GM12878 (cell line): Measurements from ENCODE around the gene HUNK. TPM values are rescaled to one million over a fixed set of nuclear protein-coding genes. Genes with fewer than 3 reads are reported as not detected.

ENCODE experiments used
- ATAC-seq: fragments of 200-7000 bp; cut with Tn5 transposase; 3 replicates; pipeline ENCODE4 v1.9.1; 2020; ENCODE audit warnings: mild to moderate bottlenecking, moderate library complexity
- BruUV-seq: library from RNA; stranded (reverse); fragments of 400-500 nt; replicated peaks from 2 replicates; lab custom pipeline; 2021; lab: Mats Ljungman, UMichigan
- CTCF ChIA-PET: fragments of 300-600 bp; sonication (Branson Sonifier 250); formaldehyde crosslinking; extraction: SDS; loops from one replicate; lab custom pipeline; 2021; ENCODE audit warnings: inconsistent platforms; lab: Yijun Ruan, JAX
- POLR2A ChIA-PET: fragments of 350-600 bp; formaldehyde crosslinking; extraction: SDS; loops from one replicate; lab custom pipeline; 2021; ENCODE audit warnings: inconsistent platforms; lab: Charles Lee
- RAD21 ChIA-PET: fragments of 300-600 bp; sonication (Branson Sonifier 250); formaldehyde crosslinking; loops from one replicate; lab custom pipeline; 2023; ENCODE audit warnings: antibody characterized with exemption; ENCODE audit not compliant: unreplicated experiment; lab: Charles Lee
- SMC1A ChIA-PET: fragments of 300-600 bp; sonication (Branson Sonifier 250); formaldehyde crosslinking; loops from one replicate; lab custom pipeline; 2023; ENCODE audit not compliant: unreplicated experiment, uncharacterized antibody; lab: Charles Lee
- DNase-seq: peaks from one replicate; pipeline ENCODE4 v3.0.0-alpha.2; 2011; ENCODE audit warnings: low read depth, low spot score
- FAIRE-seq: peaks from 3 replicates; lab custom pipeline; 2011; peaks lifted over from hg19 to GRCh38; lab: Jason Lieb, UNC
- H2AFZ ChIP-seq: 2 replicates; pipeline ENCODE4 v1.6.0; 2011; ENCODE audit warnings: low read depth, low read length, control low read depth; ENCODE audit not compliant: control insufficient read depth
- H3K27ac ChIP-seq: 2 replicates; pipeline ENCODE4 v1.5.1; 2011; ENCODE audit warnings: control low read depth; ENCODE audit not compliant: control insufficient read depth, insufficient read depth
- H3K27me3 ChIP-seq, 2 experiments: replicated peaks in 1 of 2; 2 replicates each; pipeline versions ENCODE4 v1.6.0 to v1.6.1; 2011; ENCODE audit warnings: low read length in 1 of 2; ENCODE audit not compliant: control insufficient read depth in 2 of 2, insufficient read depth in 2 of 2
- H3K36me3 ChIP-seq, 2 experiments: 2 replicates each; pipeline ENCODE4 v1.5.1; 2011; ENCODE audit warnings: low read length in 1 of 2; ENCODE audit not compliant: control insufficient read depth in 2 of 2, insufficient read depth in 2 of 2
- H3K4me1 ChIP-seq: 2 replicates; pipeline ENCODE4 v1.6.1; 2011; ENCODE audit warnings: mild to moderate bottlenecking, low read length, moderate library complexity, mixed read lengths; ENCODE audit not compliant: control insufficient read depth, insufficient read depth
- H3K4me2 ChIP-seq: 2 replicates; pipeline ENCODE4 v1.6.0; 2011; ENCODE audit warnings: control low read depth; ENCODE audit not compliant: control insufficient read depth, insufficient read depth
- H3K4me3 ChIP-seq: fragments of 200-600 bp; sonication (generic); 2 replicates; pipeline ENCODE4 v1.5.1; 2016
- H3K79me2 ChIP-seq: 2 replicates; pipeline ENCODE4 v1.6.0; 2011; ENCODE audit warnings: low read length; ENCODE audit not compliant: control insufficient read depth, insufficient read depth
- H3K9ac ChIP-seq: 2 replicates; pipeline ENCODE4 v1.8.0; 2011; ENCODE audit warnings: low read length, control low read depth, mixed read lengths; ENCODE audit not compliant: control insufficient read depth, insufficient read depth
- H3K9me3 ChIP-seq: replicated peaks from 3 replicates; pipeline ENCODE4 v1.5.1; 2011; ENCODE audit warnings: mild to moderate bottlenecking, low read length; ENCODE audit not compliant: control insufficient read depth, insufficient read depth
- H4K20me1 ChIP-seq: 2 replicates; pipeline ENCODE4 v1.6.0; 2011; ENCODE audit not compliant: control insufficient read depth, insufficient read depth
- CBX3 ChIP-seq: fragments of 200-600 bp; sonication (generic); IDR thresholded peaks from 2 replicates; pipeline ENCODE4 v1.6.1; 2016; ENCODE audit warnings: low read depth, borderline replicate concordance
- CEBPZ ChIP-seq: fragments of 150-350 bp; IDR thresholded peaks from 2 replicates; pipeline ENCODE4 v1.6.1; 2016; ENCODE audit warnings: low read depth, low read length
- GATAD2B ChIP-seq: fragments of 450-650 bp; conservative IDR thresholded peaks from 2 replicates; pipeline ENCODE4 v1.6.1; 2017; ENCODE audit warnings: low read depth, mild to moderate bottlenecking, moderate library complexity
- HDAC2 ChIP-seq: fragments of 200-600 bp; sonication (generic); IDR thresholded peaks from 2 replicates; pipeline ENCODE4 v1.6.1; 2017
- HDAC6 ChIP-seq: fragments of 200-600 bp; sonication (generic); IDR thresholded peaks from one replicate; pipeline ENCODE4 v1.8.0; 2017; ENCODE audit warnings: antibody characterized with exemption; ENCODE audit not compliant: unreplicated experiment
- STAT1 ChIP-seq: fragments of 450-650 bp; conservative IDR thresholded peaks from 2 replicates; pipeline ENCODE4 v1.6.1; 2014; ENCODE audit warnings: antibody characterized with exemption, mild to moderate bottlenecking
- WGBS: methylation state at CpG from one replicate; pipeline ENCODE4 v1.1.6; 2016; ENCODE audit warnings: low lambda C conversion rate; ENCODE audit not compliant: insufficient replicate concordance, insufficient coverage; ENCODE audit errors: missing lambda C conversion rate; 5-methylcytosine and 5-hydroxymethylcytosine counted together
- in situ Hi-C: fragments of 300-500 bp; cut with MboI; formaldehyde crosslinking; loops from 9 replicates; pipeline ENCODE4 v1.14.3; 2018; ENCODE audit warnings: mixed read lengths
- intact Hi-C: fragments of 100-400 bp; cut with micrococcal nuclease; formaldehyde crosslinking; loops from one replicate; pipeline ENCODE4 v1.14.2; 2022; ENCODE audit not compliant: unreplicated experiment
- polyA plus RNA-seq, 11 experiments: library from polyadenylated mRNA; depleted of rRNA in 4 of 11; unstranded in 6 of 11; stranded (reverse) in 5 of 11; fragments of >200 nt; fragmentation: Nextera tagmentation in 4 of 11; fragmentation: Illumina TruSeq in 1 of 11; extraction: Ambion mirVana in 4 of 11; extraction: Trizol in 1 of 11; gene quantifications; 1 replicate in 1 of 11; 2 replicates in 10 of 11; pipeline versions ENCODE4 v1.2.1 to v1.2.3, GENCODE V29; 2011 to 2016; ENCODE audit warnings: inconsistent platforms in 2 of 11, missing spikeins in 2 of 11, low read depth in 1 of 11
- total RNA-seq, 4 experiments: library from RNA; depleted of rRNA in 3 of 4; stranded (reverse); fragments of >200 nt in 3 of 4; fragmentation: Illumina TruSeq in 1 of 4; extraction: Trizol in 1 of 4; gene quantifications; 2 replicates each; pipeline versions ENCODE4 v1.2.1 to v1.2.3, GENCODE V29; 2013 to 2021
- TF ChIP-seq, protein P1 (sequence below): fragments of 450-650 bp; IDR thresholded peaks from 2 replicates; pipeline ENCODE4 v1.6.1; 2018; ENCODE audit warnings: borderline replicate concordance, mild to moderate bottlenecking; ENCODE audit not compliant: partially characterized antibody

The HUNK gene
- total and polyA plus RNA-seq, 10 of the 15 experiments (the other 5 are each of a cell fraction or from before 2014, with no cell fraction given) = under 0.01 to 0.14 (median 0.03) TPM; not detected in 7

DNA sequence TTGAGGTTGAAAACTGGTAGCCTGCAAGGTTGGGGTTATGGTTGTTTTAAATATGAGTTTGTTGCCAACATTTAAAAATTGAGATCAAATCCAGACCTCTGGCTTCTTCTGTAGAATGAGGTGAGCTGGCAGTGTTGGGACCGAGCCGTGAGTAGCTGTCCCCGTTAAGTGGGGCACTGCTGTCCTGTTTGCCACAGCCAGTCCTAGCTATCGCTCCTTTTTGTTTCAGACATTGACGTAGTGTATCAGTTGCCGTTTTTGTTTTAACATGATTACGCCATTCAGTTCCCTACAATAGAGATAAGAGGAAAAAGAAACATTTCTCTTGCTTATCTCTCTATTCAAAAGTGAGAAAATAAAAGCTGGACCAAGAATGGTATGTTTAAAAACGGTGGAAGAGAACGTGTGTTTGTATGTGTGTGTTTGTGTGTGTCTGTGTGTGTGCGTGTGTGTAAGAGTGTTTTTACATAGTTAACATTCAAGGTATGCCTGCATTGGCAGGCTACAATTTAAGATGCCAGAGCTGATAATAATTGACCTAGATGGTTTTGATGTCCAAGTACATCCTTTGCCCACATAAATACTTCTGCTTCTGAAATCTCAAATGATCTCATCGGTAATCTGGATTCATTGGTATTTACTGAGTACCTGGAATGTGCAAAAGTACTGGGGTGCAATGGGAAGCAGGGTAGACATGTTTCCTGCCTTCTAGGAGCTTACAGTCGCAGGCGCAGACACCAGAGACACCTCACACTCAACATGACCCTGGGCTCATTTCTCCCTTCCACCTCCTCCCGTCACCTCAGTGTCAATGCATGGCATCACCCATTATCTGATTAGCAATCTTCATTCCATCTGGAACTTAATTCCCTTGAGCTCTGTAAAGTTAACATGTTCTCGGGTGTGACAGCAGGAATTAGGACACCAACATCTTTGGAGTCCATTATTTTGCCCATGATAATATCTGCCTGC, 65.8 kb downstream of the HUNK start:
- ChIA-PET POLR2A (no interaction called here), RAD21 (no interaction called here), SMC1A (no interaction called here), CTCF (no interaction called here)
- DNase-seq (no peak), FAIRE-seq (peak; percentile 65), ATAC-seq (no peak)
- intact Hi-C loops (no loop called here), in situ Hi-C loops (no loop called here)
- H3K4me2 ChIP-seq = no peak overlapping the region
- H3K4me3 ChIP-seq = no peak overlapping the region
- WGBS = 39% methylated on average over 15 of the region's 15 CpGs
- TF ChIP-seq HDAC2 (no peak), CEBPZ (no peak), STAT1 (no peak), CBX3 (no peak), GATAD2B (no peak), HDAC6 (no peak)
- TF ChIP-seq, protein P1, sequence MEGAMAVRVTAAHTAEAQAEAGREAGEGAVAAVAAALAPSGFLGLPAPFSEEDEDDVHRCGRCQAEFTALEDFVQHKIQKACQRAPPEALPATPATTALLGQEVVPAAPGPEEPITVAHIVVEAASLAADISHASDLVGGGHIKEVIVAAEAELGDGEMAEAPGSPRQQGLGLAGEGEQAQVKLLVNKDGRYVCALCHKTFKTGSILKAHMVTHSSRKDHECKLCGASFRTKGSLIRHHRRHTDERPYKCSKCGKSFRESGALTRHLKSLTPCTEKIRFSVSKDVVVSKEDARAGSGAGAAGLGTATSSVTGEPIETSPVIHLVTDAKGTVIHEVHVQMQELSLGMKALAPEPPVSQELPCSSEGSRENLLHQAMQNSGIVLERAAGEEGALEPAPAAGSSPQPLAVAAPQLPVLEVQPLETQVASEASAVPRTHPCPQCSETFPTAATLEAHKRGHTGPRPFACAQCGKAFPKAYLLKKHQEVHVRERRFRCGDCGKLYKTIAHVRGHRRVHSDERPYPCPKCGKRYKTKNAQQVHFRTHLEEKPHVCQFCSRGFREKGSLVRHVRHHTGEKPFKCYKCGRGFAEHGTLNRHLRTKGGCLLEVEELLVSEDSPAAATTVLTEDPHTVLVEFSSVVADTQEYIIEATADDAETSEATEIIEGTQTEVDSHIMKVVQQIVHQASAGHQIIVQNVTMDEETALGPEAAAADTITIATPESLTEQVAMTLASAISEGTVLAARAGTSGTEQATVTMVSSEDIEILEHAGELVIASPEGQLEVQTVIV = no peak
- no peaks in the 10 kb centered on the region for H3K27me3 ChIP-seq
- no peaks in the 10 kb centered on the region for H3K79me2 ChIP-seq
- BruUV-seq = no TSS peak
- no peaks in the 10 kb centered on the region for H3K4me1 ChIP-seq
- no peak overlapping the region for H3K27ac ChIP-seq
- no peak overlapping the region for H2AFZ ChIP-seq
- H3K9ac ChIP-seq = no peak overlapping the region
- H4K20me1 ChIP-seq = no peaks in the 10 kb centered on the region
- H3K36me3 ChIP-seq = no peaks in the 10 kb centered on the region
- H3K9me3 ChIP-seq = no peaks in the 10 kb centered on the region
